D721Med (cell line): ENCODE data around the gene OR13G1.

ENCODE experiments used
- DNase-seq: peaks from one replicate; pipeline ENCODE4 v3.0.0; 2011; ENCODE audit warnings: low spot score; ENCODE audit not compliant: insufficient read length
- FAIRE-seq: peaks from 2 replicates; lab custom pipeline; 2011; peaks lifted over from hg19 to GRCh38; lab: Jason Lieb, UNC
- TF ChIP-seq, protein P1 (sequence below): IDR thresholded peaks from 2 replicates; pipeline ENCODE4 v1.5.1; 2012; ENCODE audit warnings: mild to moderate bottlenecking, control low read depth; ENCODE audit not compliant: insufficient read depth; ENCODE audit errors: missing control alignments

OR13G1 gene

DNA sequence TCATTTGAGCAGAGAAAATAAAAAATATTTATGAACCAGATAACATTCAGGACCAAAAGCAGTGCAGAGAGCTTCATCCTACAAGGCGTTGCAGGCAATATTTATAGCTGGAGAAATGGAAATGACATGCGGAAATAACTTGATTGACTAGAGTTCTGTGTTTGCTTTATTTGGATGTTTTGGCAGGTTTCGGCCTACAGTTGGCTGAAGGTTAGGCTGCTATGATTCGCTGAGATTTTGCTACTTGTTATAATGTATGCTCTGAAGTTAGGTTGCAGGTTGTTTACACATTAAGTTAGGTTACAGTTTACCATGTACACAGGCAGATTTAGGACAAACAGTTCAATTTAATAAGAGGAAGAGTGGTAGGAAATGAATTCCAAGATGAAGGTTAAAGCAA, 632 bp upstream of the OR13G1 start:
- FAIRE-seq (no peak), DNase-seq (no peak)
- TF ChIP-seq, protein P1, sequence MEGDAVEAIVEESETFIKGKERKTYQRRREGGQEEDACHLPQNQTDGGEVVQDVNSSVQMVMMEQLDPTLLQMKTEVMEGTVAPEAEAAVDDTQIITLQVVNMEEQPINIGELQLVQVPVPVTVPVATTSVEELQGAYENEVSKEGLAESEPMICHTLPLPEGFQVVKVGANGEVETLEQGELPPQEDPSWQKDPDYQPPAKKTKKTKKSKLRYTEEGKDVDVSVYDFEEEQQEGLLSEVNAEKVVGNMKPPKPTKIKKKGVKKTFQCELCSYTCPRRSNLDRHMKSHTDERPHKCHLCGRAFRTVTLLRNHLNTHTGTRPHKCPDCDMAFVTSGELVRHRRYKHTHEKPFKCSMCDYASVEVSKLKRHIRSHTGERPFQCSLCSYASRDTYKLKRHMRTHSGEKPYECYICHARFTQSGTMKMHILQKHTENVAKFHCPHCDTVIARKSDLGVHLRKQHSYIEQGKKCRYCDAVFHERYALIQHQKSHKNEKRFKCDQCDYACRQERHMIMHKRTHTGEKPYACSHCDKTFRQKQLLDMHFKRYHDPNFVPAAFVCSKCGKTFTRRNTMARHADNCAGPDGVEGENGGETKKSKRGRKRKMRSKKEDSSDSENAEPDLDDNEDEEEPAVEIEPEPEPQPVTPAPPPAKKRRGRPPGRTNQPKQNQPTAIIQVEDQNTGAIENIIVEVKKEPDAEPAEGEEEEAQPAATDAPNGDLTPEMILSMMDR = no peak

DNA sequence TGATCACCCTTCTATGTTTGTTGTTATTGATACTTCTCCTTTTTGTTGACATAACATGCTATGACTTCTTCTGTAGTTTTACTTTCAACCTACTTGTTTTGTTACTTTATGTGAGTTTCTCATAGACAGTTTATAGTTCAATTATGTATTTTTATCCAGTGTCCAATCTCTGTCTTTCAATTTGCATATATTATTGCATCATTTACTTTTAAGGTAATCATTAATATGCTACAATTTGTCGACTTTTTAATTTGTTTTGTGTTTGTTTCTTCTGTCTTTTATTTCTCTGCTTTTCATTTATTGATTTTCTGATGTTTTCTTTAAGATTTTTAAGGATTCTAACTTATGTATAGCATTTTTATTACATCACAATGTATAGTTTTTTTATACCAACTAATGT, 10.3 kb downstream of the OR13G1 start:
- DNase-seq (no peak), FAIRE-seq (peak; percentile 81)
- TF ChIP-seq, protein P1 = no peak

DNA sequence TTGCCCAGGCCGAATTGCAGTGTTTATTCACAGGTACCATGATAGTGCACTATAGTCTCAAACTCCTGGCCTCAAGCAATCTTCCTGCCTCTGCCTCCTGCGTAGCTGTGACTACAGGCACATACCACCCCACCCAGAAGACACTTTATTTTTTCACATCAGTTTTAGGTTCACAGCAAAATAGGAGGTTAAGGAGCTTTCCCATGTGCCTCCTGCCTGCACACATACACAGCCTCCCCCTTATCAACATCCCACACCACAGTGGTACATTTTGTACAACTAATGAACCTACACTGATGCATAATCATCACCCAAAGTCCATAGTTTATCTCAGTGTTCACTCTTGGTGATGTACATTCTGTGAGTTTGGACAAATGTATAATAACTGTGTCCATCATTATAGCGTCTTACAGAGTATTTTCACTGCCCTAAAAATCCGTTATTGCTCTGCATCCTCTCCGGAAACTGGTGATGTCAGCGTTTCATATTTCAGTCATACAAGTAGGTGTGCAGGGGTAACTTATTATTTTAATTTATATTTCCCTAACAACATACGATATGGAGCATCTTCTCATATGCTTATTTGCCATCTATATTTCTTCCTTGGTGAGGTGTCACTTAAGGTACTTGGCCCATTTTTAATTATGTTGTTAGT, 23.2 kb downstream of the OR13G1 start:
- DNase-seq = no peak
- no peak for FAIRE-seq
- TF ChIP-seq, protein P1 = no peak

DNA sequence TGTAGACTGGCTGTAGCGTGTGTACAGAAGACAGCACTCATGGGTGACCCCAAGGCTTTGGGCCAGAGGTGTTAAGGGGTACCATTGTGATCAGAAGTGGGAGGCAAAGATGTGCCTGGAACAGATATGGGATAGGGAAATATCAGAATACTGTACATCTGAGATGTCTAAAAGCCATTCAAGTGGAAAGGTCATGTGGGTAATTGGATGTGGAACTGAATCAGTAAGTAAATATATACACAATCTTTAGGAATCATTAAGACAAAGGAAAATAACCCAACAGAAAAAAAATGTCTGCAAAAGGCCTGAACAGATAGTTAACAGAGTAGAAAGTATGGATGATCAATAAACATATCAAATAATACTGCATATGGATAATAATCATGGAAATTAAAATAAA, 26.5 kb downstream of the OR13G1 start:
- TF ChIP-seq, protein P1 = no peak
- FAIRE-seq (no peak), DNase-seq (no peak)

DNA sequence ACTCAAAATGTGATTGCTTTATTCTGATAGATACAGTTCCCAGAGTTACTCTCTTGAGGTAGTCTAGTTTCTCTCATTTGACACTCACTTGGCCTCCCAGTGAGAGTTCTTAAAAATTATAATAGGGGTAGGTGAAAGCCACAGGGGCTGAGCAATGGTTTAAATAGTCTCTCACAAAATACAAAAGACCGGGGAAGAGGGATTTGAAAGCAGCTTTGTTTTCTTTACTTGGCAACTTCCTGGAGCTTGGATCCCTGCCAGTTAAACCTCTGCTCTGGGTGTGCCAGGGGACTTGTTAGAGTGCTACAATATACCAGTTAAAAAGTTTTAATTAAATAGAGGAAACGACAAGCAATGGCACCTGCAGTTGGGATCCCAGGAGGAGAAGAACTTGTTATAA, 31.7 kb downstream of the OR13G1 start:
- TF ChIP-seq, protein P1 = no peak
- no peak for DNase-seq
- no peak for FAIRE-seq

DNA sequence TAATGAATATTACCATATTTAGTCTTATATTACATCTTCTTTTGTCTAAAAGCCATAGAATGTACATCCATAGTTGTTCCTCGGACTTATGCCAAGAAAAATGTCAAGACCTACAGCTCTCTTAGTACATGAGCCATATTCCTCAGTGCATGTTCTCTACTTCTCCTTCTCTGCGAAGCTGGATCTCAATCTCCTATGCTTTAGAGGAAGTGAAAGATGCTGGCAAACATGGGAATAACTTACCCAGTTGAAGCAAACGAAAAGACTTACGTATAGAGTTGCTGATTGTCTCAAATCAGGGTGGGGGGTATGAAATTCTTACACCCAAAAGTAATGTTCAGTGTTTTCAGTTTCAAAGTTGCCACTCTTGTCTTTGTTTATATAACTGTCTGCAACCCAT, 32.7 kb downstream of the OR13G1 start:
- FAIRE-seq = no peak

DNA sequence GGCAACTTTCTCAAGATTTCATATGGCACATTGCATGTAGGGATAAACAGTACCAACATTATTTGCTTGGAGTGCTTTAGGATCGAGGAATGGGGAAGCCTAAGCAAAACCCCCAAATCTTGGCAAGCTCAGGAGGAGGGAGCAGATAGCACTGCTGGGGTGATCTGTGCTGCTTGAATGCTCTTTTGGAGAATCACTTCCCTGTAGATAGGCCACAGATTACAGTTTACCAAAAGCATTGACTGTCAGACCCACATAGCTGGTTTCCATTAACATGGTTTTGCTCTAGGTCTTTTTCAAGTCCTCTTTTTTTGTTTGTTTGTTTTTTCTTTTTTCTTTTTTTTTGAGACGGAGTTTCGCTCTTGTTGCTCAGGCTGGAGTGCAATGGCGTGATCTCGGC, 36.8 kb downstream of the OR13G1 start:
- DNase-seq = no peak
- no peak for FAIRE-seq
- TF ChIP-seq, protein P1 = no peak

More for the DNA sequence above, 32.7 kb downstream of the OR13G1 start:
- TF ChIP-seq, protein P1 = no peak
- DNase-seq = no peak
